Stimulated activated CD4-positive, alpha-beta T cell treated with anti-CD3 and anti-CD28 coated beads, Interleukin-4, amount 100 ng/mL, for 4 hours (primary cell): Measurements from ENCODE around the gene SYNE1.
"Not testable (repeated sequence)": the region's sequence is repeated elsewhere in the genome, so short reads cannot be mapped to it uniquely, and the experiment has no call there.

Source experiments
- DNase-seq, 2 experiments: peaks; one replicate each; pipeline ENCODE4 v3.0.0-alpha.2; 2020

Gene SYNE1

GRCh38 chr6:152484806-152485205 is 152.4 kb downstream of the SYNE1 start:
- DNase-seq: no peak

GRCh38 chr6:152482289-152482688 is 154.9 kb downstream of the SYNE1 start:
- no peak for DNase-seq

DNA sequence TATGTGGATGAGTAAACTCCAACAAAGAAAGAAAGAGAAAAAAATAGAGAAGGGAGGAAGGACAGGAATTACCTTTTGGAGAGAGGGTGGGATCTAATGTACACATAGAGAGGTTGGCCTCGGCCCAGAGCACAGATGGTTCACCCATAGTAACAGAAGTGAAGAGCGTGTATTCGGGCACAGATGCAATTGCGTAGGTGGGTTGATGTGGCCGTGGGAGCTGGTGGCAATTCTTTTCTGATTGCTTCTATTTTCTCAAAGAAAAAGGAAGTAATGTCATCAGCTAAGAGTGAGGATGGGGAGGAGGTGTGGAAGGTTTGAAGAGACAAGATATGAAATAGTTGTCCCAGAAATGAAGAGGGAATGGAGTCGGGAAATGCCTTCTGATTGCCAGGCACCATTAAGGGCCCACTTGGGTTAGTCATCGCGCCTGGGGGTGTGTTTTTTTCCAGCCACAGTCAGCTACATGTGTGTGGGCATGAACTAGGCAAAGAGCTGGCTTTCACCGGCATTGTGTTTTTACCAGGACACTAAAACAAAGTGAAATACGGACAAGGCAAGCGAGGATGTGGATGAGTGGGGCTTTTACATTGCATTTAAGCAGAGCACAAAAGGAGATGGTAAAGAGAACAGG is 158.7 kb downstream of the SYNE1 start:
- DNase-seq: no peak

GRCh38 chr6:152474354-152474753 is 162.8 kb downstream of the SYNE1 start:
- DNase-seq: no peak

DNA sequence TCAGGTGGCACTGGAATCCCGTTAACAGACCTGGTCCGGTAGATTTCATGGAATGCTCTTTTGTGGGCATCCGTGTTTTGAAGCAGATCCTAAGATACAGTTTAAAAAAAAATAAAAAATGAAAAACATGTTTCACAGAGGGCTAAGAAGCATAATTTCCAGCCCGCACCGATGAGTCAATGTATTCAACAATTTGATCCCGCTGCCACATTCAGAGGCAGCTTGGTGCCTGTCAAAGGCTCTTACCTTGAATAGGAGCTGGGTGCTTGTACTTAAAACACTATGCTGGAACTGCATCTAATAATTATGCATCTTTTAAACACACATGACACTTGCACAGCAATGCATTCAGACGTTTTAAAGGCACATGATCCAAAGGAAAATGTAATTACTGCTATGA is 164.8 kb downstream of the SYNE1 start:
- no peak for DNase-seq

GRCh38 chr6:152471456-152472265 is 165.5 kb downstream of the SYNE1 start:
- DNase-seq: no peak

DNA sequence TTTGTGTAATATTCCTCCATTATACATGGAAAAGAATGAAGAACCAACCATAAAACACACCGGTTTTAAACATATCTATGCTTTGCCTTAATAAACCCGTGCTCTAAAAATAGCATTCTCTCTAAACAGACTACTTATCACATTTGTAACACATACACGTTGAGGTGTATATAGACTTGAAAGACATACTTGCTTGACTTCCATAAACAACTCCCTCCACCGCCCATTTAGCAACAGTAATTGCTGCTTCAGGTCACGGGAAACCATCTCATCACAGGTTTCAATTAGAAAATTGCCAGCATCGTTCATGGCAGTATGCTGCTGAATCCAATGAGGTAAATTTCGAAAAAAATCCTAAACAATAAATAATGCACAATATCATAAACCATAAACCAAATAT is 174.0 kb downstream of the SYNE1 start:
- no peak for DNase-seq

GRCh38 chr6:152462716-152463115 is 174.4 kb downstream of the SYNE1 start:
- DNase-seq: no peak

DNA sequence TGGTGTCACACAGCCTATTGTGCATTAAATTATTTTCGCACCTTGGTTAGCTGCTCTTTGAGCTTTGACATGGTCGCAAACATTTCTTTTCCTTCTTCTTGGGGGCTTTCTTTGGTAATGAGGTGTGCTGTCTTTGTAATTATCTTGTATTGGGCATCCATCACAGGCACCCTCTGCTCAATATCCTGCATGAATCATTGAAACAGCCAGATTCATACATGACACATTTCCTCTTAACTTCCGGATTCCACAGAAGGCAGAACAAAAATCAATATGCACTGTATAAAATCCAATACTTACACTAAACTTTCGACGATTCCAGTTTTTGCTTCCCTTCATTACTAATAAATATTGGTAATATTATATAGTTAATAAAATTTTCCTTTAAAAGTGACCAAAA is 175.6 kb downstream of the SYNE1 start:
- DNase-seq: no peak

GRCh38 chr6:152458648-152459644 is 178.2 kb downstream of the SYNE1 start:
- no peak for DNase-seq

DNA sequence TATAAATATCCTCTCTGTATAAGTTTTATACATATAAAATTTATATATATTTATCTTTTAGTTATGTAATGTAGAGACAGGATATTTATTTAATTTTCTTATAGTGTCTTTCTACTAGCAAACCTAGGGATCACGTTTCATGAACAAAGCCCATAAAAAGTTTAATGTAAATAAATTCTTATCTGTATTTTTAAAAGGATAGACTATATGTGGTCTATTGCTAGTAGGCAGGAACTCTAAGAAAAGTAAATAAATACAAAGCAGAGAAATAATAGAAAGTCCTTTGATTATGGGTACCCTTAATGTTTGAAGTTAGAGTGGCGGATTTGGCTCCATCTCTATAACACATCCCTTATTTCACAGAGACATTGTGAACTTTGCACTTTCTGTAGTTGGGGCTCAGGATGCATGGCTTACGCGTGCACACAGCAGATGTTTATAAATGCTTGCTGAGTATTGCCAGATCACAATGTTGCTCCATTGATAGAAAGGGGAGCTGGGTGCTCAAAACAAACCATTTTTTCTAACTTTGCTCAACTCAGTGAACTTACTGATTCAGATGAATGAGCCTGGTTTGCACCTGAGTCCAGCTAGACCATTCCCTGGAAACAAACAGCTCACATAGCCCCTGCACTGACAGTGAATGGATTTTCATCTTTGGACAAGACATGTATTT is 179.1 kb downstream of the SYNE1 start:
- no peak for DNase-seq

- no peak for DNase-seq
These were observed 183.2 kb downstream of the SYNE1 start for GRCh38 chr6:152454003-152454402.

DNA sequence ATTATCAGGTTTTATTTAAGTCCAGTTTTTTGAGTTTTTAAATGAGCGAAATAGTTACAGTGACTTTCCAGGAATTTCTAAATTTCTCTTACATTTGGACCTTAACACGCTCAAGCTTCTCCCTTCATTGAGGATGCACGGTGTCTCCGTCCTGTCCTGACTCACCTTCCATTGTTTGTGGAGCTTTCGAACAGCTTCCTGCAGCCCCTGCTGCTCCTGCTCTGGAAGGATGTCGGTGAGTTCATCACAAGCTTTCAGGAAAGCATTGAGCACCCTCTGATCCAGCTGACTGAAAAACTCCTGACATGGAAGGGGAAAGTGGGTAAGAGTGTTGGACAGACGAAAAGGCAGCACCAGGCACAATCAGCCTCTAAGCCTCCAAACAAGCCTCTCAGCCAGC is 183.7 kb downstream of the SYNE1 start:
- DNase-seq: no peak

- no peak for DNase-seq
These were observed 184.5 kb downstream of the SYNE1 start for GRCh38 chr6:152452639-152453038.

- DNase-seq: no peak
These were observed 186.6 kb downstream of the SYNE1 start for GRCh38 chr6:152450519-152450918.

GRCh38 chr6:152441902-152442301 is 195.3 kb downstream of the SYNE1 start:
- no peak for DNase-seq

GRCh38 chr6:152435816-152436215 is 201.3 kb downstream of the SYNE1 start:
- no peak for DNase-seq

- DNase-seq: no peak
These were observed 204.4 kb downstream of the SYNE1 start for GRCh38 chr6:152432758-152433157.

DNA sequence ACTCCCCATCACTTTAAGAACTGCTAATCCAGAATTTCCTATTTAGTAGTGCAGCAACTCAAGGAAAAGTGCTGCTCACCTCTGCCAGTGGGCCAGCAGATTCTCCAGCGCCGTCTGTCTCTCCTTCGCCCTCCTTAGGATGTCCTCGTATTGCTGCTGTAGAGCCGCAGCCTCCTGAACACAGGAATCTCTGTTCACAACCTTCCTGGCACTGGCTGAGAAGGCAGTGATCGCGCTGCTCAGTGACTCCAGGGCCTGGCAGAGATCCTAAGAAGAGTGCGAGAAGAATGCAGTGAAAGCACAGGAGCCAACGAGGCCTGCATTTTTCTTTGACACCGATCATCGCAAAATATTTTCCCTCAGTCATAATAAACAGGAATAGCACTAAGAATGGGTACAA is 209.0 kb downstream of the SYNE1 start:
- no peak for DNase-seq

GRCh38 chr6:152426276-152426675 is 210.9 kb downstream of the SYNE1 start:
- DNase-seq: no peak

- no peak for DNase-seq
These were observed 213.7 kb downstream of the SYNE1 start for GRCh38 chr6:152423216-152424103.

DNA sequence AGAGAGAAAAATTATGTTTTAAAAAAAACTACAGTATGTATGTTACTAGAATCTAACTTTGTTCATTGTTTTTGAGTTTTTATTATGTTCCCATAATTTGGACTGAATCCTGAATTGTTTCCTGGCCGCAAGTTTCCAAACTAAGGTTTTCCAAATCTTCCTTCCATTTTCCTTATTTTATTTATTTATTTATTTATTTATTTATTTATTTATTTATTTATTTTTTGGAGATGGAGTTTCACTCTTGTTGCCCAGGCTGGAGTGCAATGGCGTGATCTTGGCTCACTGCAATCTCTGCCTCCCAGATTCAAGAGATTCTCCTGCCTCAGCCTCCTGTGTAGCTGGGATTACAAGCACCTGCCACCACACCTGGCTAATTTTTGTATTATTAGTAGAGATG is 215.7 kb downstream of the SYNE1 start:
- DNase-seq: not testable (repeated sequence)
